Activated CD4-positive, alpha-beta memory T cell treated with anti-CD3 and anti-CD28 coated beads, Interleukin-2, amount 10 ng/mL, durations not matched to agents 7 days and 5 days (primary cell): ENCODE measurements around the gene GNE. TPM values are rescaled to one million over a fixed set of nuclear protein-coding genes. Genes with fewer than 3 reads are reported as not detected.
"Not testable (repeated sequence)": the region's sequence is repeated elsewhere in the genome, so short reads cannot be mapped to it uniquely, and the experiment has no call there.

Source experiments
- CTCF ChIA-PET: fragments of 350-600 bp; sonication (Branson Sonifier 250); formaldehyde crosslinking; loops from one replicate; lab custom pipeline; 2021; ENCODE audit warnings: antibody characterized with exemption, inconsistent platforms; lab: Charles Lee
- POLR2A ChIA-PET: fragments of 350-600 bp; sonication (Branson Sonifier 250); formaldehyde crosslinking; loops from one replicate; lab custom pipeline; 2021; ENCODE audit warnings: antibody characterized with exemption; lab: Charles Lee
- DNase-seq: peaks from one replicate; pipeline ENCODE4 v3.0.0-alpha.2; 2020
- H3K27ac Mint-ChIP-seq: one replicate; pipeline ENCODE4 v1.8.0; 2021; ENCODE audit warnings: mild to moderate bottlenecking, mixed read lengths
- H3K27me3 Mint-ChIP-seq: one replicate; pipeline ENCODE4 v1.8.0; 2021; ENCODE audit warnings: mixed read lengths
- H3K36me3 Mint-ChIP-seq: one replicate; pipeline ENCODE4 v1.8.0; 2021; ENCODE audit warnings: low read depth, mixed read lengths
- H3K4me1 Mint-ChIP-seq: one replicate; pipeline ENCODE4 v1.8.0; 2021; ENCODE audit warnings: mixed read lengths
- H3K4me3 Mint-ChIP-seq: one replicate; pipeline ENCODE4 v1.8.0; 2021; ENCODE audit warnings: mild to moderate bottlenecking, mixed read lengths
- H3K9me3 Mint-ChIP-seq: one replicate; pipeline ENCODE4 v1.8.0; 2021; ENCODE audit warnings: mixed read lengths
- total RNA-seq, 2 experiments: library from RNA; stranded (reverse); gene quantifications; one replicate each; pipeline ENCODE4 v1.2.3, GENCODE V29; 2021

Gene GNE
- total RNA-seq, 2 experiments from 2014 or later: 22.0 to 23.0 TPM

DNA sequence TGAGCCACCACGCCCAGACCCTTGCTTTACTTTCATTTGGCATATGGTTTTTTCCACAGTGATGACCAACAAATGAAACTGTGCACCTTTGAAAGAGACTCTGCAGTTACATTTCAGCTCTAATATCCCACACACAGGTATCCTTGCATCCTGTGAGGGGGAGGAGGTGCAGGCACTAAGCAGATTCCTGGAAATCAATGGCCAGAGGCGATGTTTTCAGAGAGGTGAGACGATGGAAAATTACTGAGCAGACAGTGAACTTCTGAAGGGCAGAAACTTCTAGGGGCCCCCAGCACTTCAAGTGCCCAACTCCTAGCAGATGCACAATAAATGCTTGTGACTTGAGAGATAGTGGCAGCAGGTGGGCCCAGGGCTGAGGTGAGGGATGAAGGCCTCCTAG is 29.8 kb upstream of the GNE start:
- ChIA-PET CTCF (no interaction called here), POLR2A (no interaction called here)
- H3K4me3 Mint-ChIP-seq: no peak overlapping the region
- no peak for DNase-seq
- no peaks in the 10 kb centered on the region for H3K9me3 Mint-ChIP-seq
- H3K4me1 Mint-ChIP-seq: no peaks in the 10 kb centered on the region
- H3K27me3 Mint-ChIP-seq: no peaks in the 10 kb centered on the region
- peaks cover 3% of the 10 kb centered on the region for H3K36me3 Mint-ChIP-seq
- H3K27ac Mint-ChIP-seq: no peak overlapping the region

DNA sequence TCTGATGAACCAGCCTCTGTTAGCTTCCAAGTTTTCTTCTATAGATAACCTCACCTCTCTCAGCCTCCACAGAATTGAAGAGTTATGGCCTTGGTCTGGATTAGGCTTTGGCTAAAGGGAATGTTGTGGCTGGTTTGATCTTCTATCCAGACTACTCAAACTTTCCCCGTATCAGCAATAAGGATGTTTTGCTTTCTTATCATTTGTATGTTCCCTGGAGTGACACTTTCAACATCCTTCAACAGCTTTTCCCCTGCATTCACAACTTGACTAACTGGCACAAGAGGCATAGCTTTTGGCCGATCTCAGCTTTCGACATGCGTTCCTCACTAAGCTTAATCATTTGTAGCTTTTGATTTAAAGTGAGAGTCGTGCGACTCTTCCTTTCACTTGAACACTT is 28.1 kb upstream of the GNE start:
- ChIA-PET POLR2A (no interaction called here), CTCF (interaction anchor here (1.1 kb wide), 1 partner anchor 278 kb away, joined by 3 read pairs; no protein-coding TSS in a partner anchor)
- Mint-ChIP-seq H3K36me3 (peaks cover 3% of the 10 kb centered on the region), H3K9me3 (no peaks in the 10 kb centered on the region), H3K4me3 (no peak overlapping the region), H3K4me1 (no peaks in the 10 kb centered on the region), H3K27ac (no peak overlapping the region), H3K27me3 (no peaks in the 10 kb centered on the region)
- DNase-seq: no peak

DNA sequence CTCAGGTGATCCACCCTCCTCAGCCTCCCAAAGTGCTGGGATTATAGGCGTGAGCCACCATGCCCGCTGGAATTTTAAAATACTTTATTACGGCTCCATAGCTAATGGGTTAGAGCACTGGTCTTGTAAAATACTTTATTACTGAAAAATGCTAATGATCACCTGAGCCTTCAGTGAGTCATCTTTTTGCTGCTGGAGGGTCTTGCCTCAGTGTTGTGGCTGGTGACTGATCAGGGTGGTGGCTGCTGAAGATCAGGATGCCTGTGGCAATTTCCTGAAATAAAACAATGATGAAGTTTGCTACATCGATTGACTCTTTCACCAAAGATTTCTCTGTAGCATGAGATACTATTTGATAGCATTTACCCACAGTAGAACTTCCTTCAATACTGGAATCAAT is 26.0 kb upstream of the GNE start:
- ChIA-PET POLR2A (no interaction called here), CTCF (no interaction called here)
- Mint-ChIP-seq H3K27me3 (no peaks in the 10 kb centered on the region), H3K4me3 (no peak overlapping the region), H3K36me3 (peaks cover 3% of the 10 kb centered on the region), H3K9me3 (no peaks in the 10 kb centered on the region), H3K27ac (no peak overlapping the region), H3K4me1 (no peaks in the 10 kb centered on the region)
- DNase-seq: no peak

DNA sequence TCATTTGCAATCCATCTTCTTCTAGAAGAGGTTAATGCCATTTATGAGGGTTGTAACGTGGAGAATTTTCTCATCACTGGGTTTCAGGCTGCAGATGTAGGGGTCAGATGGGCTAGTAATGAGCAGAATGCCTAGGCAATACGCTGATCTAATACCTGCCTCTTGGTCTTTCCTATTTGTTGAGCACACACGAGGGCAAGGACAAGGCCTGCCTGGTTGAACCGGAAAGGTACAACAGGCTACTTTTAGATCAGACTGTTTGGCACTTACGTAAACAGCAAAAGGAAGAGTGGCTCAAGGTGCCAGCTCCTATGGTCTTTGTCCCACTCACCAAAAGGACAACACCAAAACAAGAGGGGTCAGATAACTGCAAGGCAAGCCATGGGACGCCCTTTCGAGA is 24.0 kb upstream of the GNE start:
- no peak for DNase-seq
- POLR2A ChIA-PET: interaction anchor here (1.5 kb wide), 1 partner anchor 91 kb away, joined by 3 read pairs; the partner anchor contains the start of gene CLTA
- no peak overlapping the region for H3K27ac Mint-ChIP-seq
- H3K9me3 Mint-ChIP-seq: no peaks in the 10 kb centered on the region
- peaks cover 3% of the 10 kb centered on the region for H3K36me3 Mint-ChIP-seq
- no peaks in the 10 kb centered on the region for H3K4me1 Mint-ChIP-seq
- CTCF ChIA-PET: no interaction called here
- no peak overlapping the region for H3K4me3 Mint-ChIP-seq
- H3K27me3 Mint-ChIP-seq: no peaks in the 10 kb centered on the region

DNA sequence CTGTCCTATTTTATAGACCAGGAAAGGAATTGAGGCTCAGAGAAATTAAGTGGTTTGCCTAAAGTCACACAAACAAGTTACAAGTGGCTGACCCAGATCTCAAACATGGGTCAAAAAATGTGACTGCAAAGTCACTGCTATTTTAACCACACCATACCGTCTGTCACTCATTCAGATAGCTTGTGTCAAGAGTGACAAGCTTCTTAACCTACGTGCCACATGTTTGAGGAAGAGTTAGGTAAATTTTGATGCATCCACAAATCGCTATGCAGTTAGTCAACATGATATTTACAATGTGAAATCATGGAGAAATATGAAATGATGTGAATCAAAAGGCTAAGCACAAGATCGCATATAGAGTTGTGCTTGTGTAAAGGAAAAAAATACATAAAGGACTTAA is 22.7 kb upstream of the GNE start:
- CTCF ChIA-PET: no interaction called here
- H3K27me3 Mint-ChIP-seq: no peaks in the 10 kb centered on the region
- DNase-seq: no peak
- no peaks in the 10 kb centered on the region for H3K9me3 Mint-ChIP-seq
- H3K36me3 Mint-ChIP-seq: peaks cover 3% of the 10 kb centered on the region
- POLR2A ChIA-PET: no interaction called here
- H3K27ac Mint-ChIP-seq: no peak overlapping the region
- no peak overlapping the region for H3K4me3 Mint-ChIP-seq
- no peaks in the 10 kb centered on the region for H3K4me1 Mint-ChIP-seq

DNA sequence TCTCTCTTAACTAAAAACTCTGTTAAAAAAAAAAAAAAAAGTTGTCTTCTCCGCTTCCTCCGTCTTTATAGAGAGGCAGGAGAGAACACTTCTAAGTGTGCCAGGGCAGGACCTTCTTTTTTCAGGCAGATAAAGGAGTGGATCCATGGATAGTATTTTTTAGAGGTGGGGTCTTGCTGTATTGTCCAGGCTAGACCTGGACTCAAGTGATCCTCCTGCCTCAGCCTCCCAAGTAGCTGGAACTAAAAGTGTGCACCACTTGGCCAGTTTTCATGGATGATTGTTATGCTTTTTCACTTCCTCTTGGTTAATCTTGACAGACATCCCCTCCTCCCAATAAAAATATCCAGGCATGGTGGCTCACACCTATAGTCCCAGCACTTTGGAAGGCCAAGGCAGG is 20.0 kb upstream of the GNE start:
- H3K27ac Mint-ChIP-seq: no peak overlapping the region
- POLR2A ChIA-PET: no interaction called here
- no peak for DNase-seq
- H3K36me3 Mint-ChIP-seq: no peaks in the 10 kb centered on the region
- H3K9me3 Mint-ChIP-seq: no peaks in the 10 kb centered on the region
- H3K4me1 Mint-ChIP-seq: no peaks in the 10 kb centered on the region
- CTCF ChIA-PET: no interaction called here
- no peaks in the 10 kb centered on the region for H3K27me3 Mint-ChIP-seq
- H3K4me3 Mint-ChIP-seq: no peak overlapping the region

DNA sequence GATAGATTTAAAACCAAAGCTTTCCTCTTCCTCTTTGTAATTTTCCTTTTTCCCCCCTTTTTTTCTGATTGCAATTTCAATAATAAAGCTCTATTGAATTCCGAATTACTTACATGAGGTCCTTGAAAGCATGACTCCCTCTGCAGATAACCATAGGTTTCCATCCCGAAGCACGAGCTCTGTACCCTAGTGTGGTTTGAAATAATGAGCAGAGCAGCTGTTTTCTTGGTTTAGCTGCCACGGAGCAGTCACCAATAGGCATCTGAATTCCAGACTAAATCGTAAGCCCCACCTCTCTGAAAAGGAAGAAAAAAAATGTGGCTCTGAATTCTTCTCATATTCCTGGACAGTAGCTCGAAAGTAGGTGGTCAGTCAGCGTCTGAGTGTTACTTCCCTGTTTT is 18.5 kb upstream of the GNE start:
- no peaks in the 10 kb centered on the region for H3K9me3 Mint-ChIP-seq
- CTCF ChIA-PET: no interaction called here

DNA sequence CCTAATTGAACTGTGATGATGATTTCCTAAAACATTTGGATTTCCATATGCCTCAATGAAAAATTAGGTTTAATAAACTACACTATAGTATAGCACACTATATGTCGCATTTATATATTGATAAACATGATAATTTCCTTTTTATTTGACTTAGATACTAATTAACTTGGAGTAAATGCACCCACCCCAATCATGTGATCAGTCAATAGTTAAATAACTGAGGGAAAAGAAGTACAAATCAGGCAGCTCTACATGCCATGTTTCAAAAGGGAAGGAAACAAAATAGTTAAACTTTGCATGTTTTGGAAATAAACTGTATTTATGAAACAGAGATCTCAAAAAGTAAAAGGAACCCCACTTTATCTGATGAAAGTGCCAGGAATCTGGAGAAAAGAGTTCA is 18.0 kb upstream of the GNE start:
- Mint-ChIP-seq H3K4me3 (no peak overlapping the region), H3K4me1 (no peaks in the 10 kb centered on the region), H3K36me3 (no peaks in the 10 kb centered on the region), H3K9me3 (no peaks in the 10 kb centered on the region), H3K27me3 (no peaks in the 10 kb centered on the region), H3K27ac (no peak overlapping the region)
- DNase-seq: no peak
- ChIA-PET POLR2A (interaction anchor here (1.6 kb wide), 1 partner anchor 18 kb away, joined by 5 read pairs; the partner anchor contains the start of gene GNE), CTCF (no interaction called here)

More for the DNA sequence above, 18.5 kb upstream of the GNE start:
- Mint-ChIP-seq H3K4me1 (no peaks in the 10 kb centered on the region), H3K27me3 (no peaks in the 10 kb centered on the region), H3K27ac (no peak overlapping the region), H3K4me3 (no peak overlapping the region), H3K36me3 (no peaks in the 10 kb centered on the region)
- no peak for DNase-seq
- POLR2A ChIA-PET: interaction anchor here (1.6 kb wide), 1 partner anchor 18 kb away, joined by 5 read pairs; the partner anchor contains the start of gene GNE

DNA sequence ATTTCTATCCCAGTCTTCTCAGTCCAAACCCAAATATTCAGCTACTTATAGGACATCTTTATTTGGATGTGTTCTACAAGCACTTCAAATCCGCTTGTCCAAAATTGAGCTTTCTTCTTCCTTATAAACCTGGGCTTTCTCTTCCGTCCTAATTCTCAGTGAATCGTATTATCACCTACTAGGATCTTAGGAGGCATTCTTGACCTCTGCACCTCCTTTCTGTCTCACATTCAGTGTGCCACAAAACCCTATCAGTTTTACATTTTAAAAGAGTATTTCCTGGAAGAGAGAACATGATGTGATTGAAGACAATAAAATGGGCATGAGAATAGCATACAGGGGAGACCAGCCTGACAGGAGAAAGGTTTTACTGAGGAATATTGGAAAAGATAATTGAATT is 16.8 kb upstream of the GNE start:
- Mint-ChIP-seq H3K9me3 (no peaks in the 10 kb centered on the region), H3K36me3 (no peaks in the 10 kb centered on the region), H3K4me1 (no peaks in the 10 kb centered on the region), H3K27me3 (no peaks in the 10 kb centered on the region), H3K27ac (no peak overlapping the region), H3K4me3 (no peak overlapping the region)
- ChIA-PET CTCF (no interaction called here), POLR2A (interaction anchor here (1.6 kb wide), 1 partner anchor 16 kb away, joined by 5 read pairs; the partner anchor contains the start of gene GNE)
- DNase-seq: no peak

DNA sequence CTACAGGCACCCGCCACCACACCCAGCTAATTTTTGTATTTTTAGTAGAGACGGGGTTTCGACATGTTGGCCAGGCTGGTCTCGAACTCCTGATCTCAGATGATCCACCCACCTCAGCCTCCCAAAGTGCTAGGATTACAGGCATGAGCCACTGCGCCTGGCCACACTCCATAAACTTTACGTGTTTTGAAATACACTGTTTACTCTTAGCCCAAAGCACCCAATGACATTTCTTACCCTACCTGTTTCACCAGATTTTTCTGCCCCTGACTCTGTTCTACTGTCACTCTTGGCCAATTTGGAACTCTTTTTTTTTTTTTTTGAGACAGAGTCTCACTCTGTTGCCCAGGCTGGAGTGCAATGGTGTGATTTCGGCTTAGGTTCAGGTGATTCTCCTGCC is 15.1 kb upstream of the GNE start:
- H3K4me3 Mint-ChIP-seq, H3K27ac Mint-ChIP-seq, DNase-seq, H3K36me3 Mint-ChIP-seq, CTCF ChIA-PET, H3K4me1 Mint-ChIP-seq, H3K9me3 Mint-ChIP-seq, POLR2A ChIA-PET, H3K27me3 Mint-ChIP-seq: not testable (repeated sequence)

DNA sequence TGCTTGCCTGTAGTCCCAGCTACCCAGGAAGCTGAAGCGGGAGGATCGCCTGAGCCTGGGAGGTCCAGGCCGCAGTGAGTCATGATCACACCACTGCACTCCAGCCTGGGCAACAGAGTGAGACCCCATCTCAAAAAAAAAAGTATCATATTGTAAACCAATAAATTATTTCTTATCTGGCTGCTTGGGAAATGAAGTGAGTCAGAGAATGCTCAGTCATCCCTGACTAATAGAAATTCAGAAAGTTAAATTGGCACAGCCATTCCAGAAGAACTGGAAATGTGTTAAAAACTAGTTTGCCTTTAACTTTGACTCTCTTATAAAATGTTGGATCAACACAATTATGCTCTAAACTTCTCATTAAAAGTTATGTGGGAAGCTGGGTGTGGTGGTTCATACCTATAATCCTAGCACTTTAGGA is 9.8 kb upstream of the GNE start:
- Mint-ChIP-seq H3K27ac (no peak overlapping the region), H3K4me1 (no peaks in the 10 kb centered on the region), H3K9me3 (no peaks in the 10 kb centered on the region), H3K27me3 (no peaks in the 10 kb centered on the region), H3K36me3 (no peaks in the 10 kb centered on the region), H3K4me3 (no peak overlapping the region)
- ChIA-PET CTCF (no interaction called here), POLR2A (interaction anchor here (3.9 kb wide), 1 partner anchor 9 kb away, joined by 16 read pairs; the partner anchor contains the start of gene GNE)
- no peak for DNase-seq

DNA sequence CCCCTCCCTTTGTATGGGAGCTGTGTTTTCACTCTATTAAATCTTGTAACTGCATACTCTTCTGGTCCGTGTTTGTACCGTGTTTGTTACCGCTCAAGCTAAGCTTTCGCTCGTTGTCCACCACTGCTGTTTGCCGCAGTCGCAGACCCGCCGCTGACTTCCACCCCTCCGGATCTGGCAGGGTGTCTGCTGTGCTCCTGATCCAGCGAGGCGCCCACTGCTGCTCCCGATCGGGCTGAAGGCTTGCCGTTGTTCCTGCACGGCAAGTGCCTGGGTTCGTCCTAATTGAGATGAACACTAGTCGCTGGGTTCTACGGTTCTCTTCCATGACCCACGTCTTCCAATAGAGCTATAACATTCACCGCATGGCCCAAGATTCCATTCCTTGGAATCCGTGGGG is 6.6 kb upstream of the GNE start:
- CTCF ChIA-PET: no interaction called here

DNA sequence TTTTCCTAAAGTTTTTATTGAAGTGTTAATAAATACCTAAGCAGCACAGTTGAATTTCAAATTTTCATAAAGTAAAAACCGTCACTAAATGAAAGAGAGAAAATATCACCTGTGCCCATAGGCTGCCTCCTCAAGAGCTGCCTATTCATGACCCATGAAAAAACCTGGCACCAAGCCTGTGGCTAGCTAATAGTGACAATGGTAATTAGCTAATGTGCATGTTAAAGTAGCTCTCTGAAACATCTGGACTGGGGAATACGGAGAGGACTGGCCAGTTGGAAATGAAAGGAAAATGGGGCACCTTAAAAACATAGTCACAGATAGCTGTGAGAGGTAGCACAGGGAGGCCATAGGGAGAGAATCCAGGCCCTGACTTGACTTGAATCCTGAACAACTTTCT is 5.4 kb upstream of the GNE start:
- POLR2A ChIA-PET: no interaction called here

More for the DNA sequence above, 6.6 kb upstream of the GNE start:
- H3K4me1 Mint-ChIP-seq: no peaks in the 10 kb centered on the region
- no peaks in the 10 kb centered on the region for H3K36me3 Mint-ChIP-seq
- no peaks in the 10 kb centered on the region for H3K27me3 Mint-ChIP-seq
- POLR2A ChIA-PET: no interaction called here
- no peaks in the 10 kb centered on the region for H3K9me3 Mint-ChIP-seq
- H3K27ac Mint-ChIP-seq: no peak overlapping the region
- H3K4me3 Mint-ChIP-seq: no peak overlapping the region
- no peak for DNase-seq

DNA sequence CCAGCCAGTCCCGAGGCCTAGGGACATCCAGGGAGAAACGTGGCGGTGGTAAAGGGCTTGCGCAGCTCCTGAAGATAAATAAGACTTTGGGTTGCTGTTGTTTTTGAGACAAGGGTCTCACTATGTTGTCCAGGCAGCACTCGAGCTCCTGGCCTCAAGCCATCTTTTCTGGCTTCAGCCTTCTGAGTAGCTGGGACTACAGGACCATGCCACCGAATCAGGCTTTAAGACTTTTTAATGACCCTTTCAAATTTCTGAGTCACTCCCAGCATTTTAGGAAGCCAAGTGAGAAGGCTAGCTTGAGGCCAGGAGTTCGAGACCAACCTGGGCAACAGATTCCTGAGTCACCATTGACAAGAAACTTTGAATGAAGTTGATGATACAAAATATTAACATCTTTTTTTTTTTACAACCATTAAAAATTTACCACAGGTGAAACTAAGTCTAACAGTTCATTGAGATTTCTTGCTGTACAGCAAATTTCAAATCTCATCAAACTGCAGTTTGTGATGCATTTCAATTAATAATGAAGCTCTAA is 817 bp upstream of the GNE start:
- CTCF ChIA-PET: interaction anchor here (0.6 to 2.3 kb wide), 4 partner anchors 16 to 662 kb away, joined by 4 to 13 read pairs (median 6); no protein-coding TSS in a partner anchor
- Mint-ChIP-seq H3K27ac (peak overlapping the region; percentile 87), H3K9me3 (no peaks in the 10 kb centered on the region), H3K27me3 (no peaks in the 10 kb centered on the region), H3K4me3 (peak overlapping the region; percentile 98), H3K36me3 (peaks cover 10% of the 10 kb centered on the region), H3K4me1 (peaks cover 22% of the 10 kb centered on the region)
- POLR2A ChIA-PET: interaction anchor here (0.6 to 4.1 kb wide), 14 partner anchors 9 to 527 kb away, joined by 3 to 45 read pairs (median 5); partner anchors contain the start of genes CLTA, CREB3, GLIPR2 and RNF38
- DNase-seq: no peak

More for the DNA sequence above, 5.4 kb upstream of the GNE start:
- no peak overlapping the region for H3K4me3 Mint-ChIP-seq
- DNase-seq: no peak
- CTCF ChIA-PET: no interaction called here
- H3K27ac Mint-ChIP-seq: no peak overlapping the region
- H3K36me3 Mint-ChIP-seq: peaks cover under 1% of the 10 kb centered on the region
- H3K9me3 Mint-ChIP-seq: no peaks in the 10 kb centered on the region
- peaks cover 2% of the 10 kb centered on the region for H3K4me1 Mint-ChIP-seq
- H3K27me3 Mint-ChIP-seq: no peaks in the 10 kb centered on the region
